AG04450 (cell line): ENCODE results near the gene TRIP12. TPM values are rescaled to one million over a fixed set of nuclear protein-coding genes. Genes with fewer than 3 reads are reported as not detected.

ENCODE experiments used
- CTCF ChIA-PET: fragments of 300-600, 350-600 bp; formaldehyde crosslinking; extraction: SDS; loops from one replicate; lab custom pipeline; 2022; ENCODE audit warnings: antibody characterized with exemption, inconsistent platforms; lab: Charles Lee
- POLR2A ChIA-PET: fragments of 350-600 bp; formaldehyde crosslinking; extraction: SDS; loops from one replicate; lab custom pipeline; 2021; ENCODE audit warnings: antibody characterized with exemption, inconsistent platforms; lab: Yijun Ruan, JAX
- DNase-seq: peaks from one replicate; pipeline ENCODE4 v3.0.0-alpha.2; 2011; ENCODE audit warnings: low read depth, low spot score
- H3K27ac ChIP-seq: one replicate; pipeline ENCODE4 v1.5.1; 2012; ENCODE audit warnings: low read depth, low read length, control low read depth
- H3K27me3 ChIP-seq: one replicate; pipeline ENCODE4 v1.6.0; 2012; ENCODE audit warnings: low read length; ENCODE audit not compliant: control insufficient read depth, insufficient read depth
- H3K4me3 ChIP-seq: 2 replicates; pipeline ENCODE4 v1.5.1; 2011; ENCODE audit warnings: mild to moderate bottlenecking, low read depth, low read length, control low read depth
- H3K9me3 ChIP-seq: 2 replicates; pipeline ENCODE4 v1.5.1; 2012; ENCODE audit warnings: low read length; ENCODE audit not compliant: control insufficient read depth, insufficient read depth
- polyA plus RNA-seq: library from polyadenylated mRNA; depleted of rRNA; stranded (reverse); fragments of >200 nt; gene quantifications from 2 replicates; pipeline ENCODE4 v1.2.3, GENCODE V29; 2011
- TF ChIP-seq, protein P1 (sequence below): IDR thresholded peaks from 2 replicates; pipeline ENCODE4 v1.5.1; 2011; ENCODE audit warnings: low read depth, low read length, control low read depth, inconsistent platforms

The TRIP12 gene
- polyA plus RNA-seq, 1 experiment, result 170 TPM

DNA sequence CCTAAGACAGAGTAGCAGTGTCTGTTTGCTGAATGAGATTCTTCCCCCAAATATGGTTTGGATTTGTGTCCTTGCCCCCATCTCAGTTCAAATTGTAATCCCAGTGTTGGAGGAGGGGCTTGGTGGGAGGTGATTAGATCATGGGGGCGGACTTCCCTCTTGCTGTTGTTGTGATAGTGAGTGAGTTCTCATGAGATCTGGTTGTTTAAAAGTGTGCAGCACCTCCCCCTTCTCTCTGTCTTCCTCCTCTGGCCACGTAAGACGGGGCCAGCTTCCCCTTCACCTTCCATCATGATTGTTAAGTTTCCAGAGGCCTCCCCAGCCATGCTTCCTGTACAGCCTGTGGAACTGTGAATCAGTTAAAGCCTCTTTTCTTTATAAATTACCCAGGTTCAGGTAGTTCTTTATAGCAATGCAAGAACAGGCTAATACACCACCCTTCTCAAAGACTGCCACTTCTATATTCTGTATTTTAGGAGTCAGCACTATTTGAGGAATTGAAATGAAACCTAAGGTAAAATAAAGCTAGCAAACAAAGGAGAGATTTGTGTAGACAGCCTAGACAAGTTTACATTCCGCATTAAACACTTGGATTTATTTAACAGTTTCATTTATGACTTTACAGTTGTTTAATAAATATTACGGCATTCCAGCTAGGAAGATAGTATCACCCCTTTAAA is 22.1 kb upstream of the TRIP12 start:
- POLR2A ChIA-PET, result no interaction called here
- no peak for DNase-seq
- H3K4me3 ChIP-seq, result no peak overlapping the region
- CTCF ChIA-PET, result interaction anchor here (0.9 kb wide), 1 partner anchor 16 kb away, joined by 3 read pairs; no protein-coding TSS in a partner anchor
- TF ChIP-seq, protein P1, sequence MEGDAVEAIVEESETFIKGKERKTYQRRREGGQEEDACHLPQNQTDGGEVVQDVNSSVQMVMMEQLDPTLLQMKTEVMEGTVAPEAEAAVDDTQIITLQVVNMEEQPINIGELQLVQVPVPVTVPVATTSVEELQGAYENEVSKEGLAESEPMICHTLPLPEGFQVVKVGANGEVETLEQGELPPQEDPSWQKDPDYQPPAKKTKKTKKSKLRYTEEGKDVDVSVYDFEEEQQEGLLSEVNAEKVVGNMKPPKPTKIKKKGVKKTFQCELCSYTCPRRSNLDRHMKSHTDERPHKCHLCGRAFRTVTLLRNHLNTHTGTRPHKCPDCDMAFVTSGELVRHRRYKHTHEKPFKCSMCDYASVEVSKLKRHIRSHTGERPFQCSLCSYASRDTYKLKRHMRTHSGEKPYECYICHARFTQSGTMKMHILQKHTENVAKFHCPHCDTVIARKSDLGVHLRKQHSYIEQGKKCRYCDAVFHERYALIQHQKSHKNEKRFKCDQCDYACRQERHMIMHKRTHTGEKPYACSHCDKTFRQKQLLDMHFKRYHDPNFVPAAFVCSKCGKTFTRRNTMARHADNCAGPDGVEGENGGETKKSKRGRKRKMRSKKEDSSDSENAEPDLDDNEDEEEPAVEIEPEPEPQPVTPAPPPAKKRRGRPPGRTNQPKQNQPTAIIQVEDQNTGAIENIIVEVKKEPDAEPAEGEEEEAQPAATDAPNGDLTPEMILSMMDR, result no peak
- H3K27ac ChIP-seq, result no peak overlapping the region
- no peaks in the 10 kb centered on the region for H3K27me3 ChIP-seq
- H3K9me3 ChIP-seq, result peaks cover 1% of the 10 kb centered on the region; the same call in 1 of the 2 replicates

DNA sequence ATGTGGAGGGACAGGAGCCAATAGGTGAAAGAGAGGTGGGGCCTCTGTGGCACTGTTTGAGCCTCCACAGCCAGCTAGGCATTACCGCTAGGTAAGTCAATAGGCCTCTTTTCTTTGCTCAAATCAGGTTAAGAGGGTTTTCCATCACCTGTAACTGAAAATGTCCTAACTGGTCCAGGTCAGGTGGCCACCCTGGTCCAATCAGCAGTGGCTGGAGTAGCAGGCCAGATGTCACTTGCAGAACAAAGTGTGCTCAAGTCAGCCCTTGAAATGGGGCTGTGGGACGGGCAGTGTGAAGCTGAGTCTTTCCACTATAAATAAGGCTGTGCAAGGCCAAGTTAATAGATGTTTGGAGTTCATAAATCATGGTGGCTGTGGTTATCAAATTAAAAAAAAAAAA is 21.4 kb upstream of the TRIP12 start:
- POLR2A ChIA-PET, result no interaction called here
- H3K9me3 ChIP-seq, result peaks cover 9% of the 10 kb centered on the region; the same call in 1 of the 2 replicates
- CTCF ChIA-PET, result no interaction called here
- no peak for DNase-seq
- H3K27ac ChIP-seq, result no peak overlapping the region
- TF ChIP-seq, protein P1, result no peak
- no peaks in the 10 kb centered on the region for H3K27me3 ChIP-seq
- H3K4me3 ChIP-seq, result no peak overlapping the region

DNA sequence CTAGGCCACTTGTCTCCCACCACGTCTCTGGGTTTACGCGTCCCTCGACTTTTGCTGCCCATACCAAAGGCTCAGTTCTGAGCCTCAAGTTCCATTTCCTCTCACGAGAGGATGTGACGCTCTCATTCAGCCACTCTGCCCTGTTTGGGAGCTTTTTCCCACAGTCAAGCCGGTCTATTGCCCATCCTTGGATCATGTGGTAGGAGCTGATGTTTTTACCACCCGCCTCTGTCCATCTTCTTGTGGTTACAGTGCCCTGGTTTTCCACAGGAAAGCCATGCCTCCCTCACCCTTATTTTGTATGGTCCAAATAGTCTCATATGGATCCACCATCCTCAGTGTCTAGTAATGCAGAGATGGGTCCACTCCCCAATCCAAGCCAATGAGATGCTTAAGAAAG is 20.9 kb upstream of the TRIP12 start:
- TF ChIP-seq, protein P1, result no peak
- no peak overlapping the region for H3K27ac ChIP-seq

DNA sequence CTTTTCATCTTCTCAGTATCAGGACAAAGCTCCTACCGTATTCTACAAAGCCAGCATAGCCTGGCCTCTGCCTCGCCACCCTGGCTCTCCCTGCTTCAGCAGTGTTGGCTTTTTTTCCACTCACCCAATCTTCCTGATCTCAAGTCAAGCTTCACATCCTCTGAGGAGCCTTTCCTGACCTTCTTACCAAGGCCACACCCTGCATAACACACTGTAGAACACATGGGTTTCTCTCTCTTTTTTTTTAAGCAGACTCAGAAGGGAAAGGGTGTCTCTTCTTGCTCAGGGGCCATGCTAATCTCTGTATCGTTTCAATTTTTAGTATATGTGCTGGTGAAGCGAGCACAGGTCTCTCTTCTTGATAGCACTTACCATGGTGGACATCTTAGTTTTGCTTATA is 15.7 kb upstream of the TRIP12 start:
- Histone ChIP-seq H3K27ac (no peak overlapping the region), H3K9me3 (peaks cover 12% of the 10 kb centered on the region; the same call in 1 of the 2 replicates), H3K27me3 (no peaks in the 10 kb centered on the region), H3K4me3 (no peak overlapping the region)
- ChIA-PET CTCF (interaction anchor here (0.6 to 1.3 kb wide), 2 partner anchors 61 to 71 kb away, joined by 3 to 4 read pairs; no protein-coding TSS in a partner anchor), POLR2A (interaction anchor here (0.6 kb wide), 1 partner anchor 17 kb away, joined by 3 read pairs; no protein-coding TSS in a partner anchor)
- DNase-seq, result no peak
- TF ChIP-seq, protein P1, result no peak

More for the DNA sequence above, 20.9 kb upstream of the TRIP12 start:
- no peaks in the 10 kb centered on the region for H3K27me3 ChIP-seq
- DNase-seq, result no peak
- CTCF ChIA-PET, result no interaction called here
- peaks cover 12% of the 10 kb centered on the region; the same call in 1 of the 2 replicates for H3K9me3 ChIP-seq
- POLR2A ChIA-PET, result no interaction called here
- no peak overlapping the region for H3K4me3 ChIP-seq

DNA sequence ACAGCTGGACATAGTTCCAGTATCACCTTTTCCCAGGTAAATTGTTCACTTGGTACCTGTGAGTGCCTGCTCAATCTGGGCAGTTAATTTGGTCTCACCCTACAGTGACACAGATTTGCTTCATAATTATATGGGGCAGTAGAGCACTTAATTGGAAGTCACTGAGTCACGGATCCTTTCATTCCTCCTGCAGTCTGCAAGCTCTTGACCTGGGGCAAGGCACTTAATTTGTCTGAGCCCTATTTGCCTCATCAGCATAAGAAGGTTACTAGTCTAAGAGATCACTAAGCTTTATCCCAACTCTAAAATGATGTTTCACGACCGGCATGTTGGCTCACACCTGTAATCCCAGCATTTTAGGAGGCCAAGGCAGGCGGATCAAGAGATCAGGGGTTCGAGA is 9.4 kb upstream of the TRIP12 start:
- no peak for DNase-seq
- CTCF ChIA-PET, result no interaction called here
- H3K4me3 ChIP-seq, result no peak overlapping the region
- TF ChIP-seq, protein P1, result no peak
- no peaks in the 10 kb centered on the region; the same call in 1 of the 2 replicates for H3K9me3 ChIP-seq
- H3K27ac ChIP-seq, result no peak overlapping the region
- no peaks in the 10 kb centered on the region for H3K27me3 ChIP-seq
- POLR2A ChIA-PET, result no interaction called here
